COLO668 (cell line): ENCODE results near the gene UNC5C.

Source experiments
- DNase-seq: peaks from one replicate; lab custom pipeline; 2025; ENCODE audit not compliant: unreplicated experiment; lab: John Stamatoyannopoulos, UW

The UNC5C gene

GRCh38 chr4:95225849-95226248, 322.9 kb downstream of the UNC5C start:
- DNase-seq, result no peak

DNA sequence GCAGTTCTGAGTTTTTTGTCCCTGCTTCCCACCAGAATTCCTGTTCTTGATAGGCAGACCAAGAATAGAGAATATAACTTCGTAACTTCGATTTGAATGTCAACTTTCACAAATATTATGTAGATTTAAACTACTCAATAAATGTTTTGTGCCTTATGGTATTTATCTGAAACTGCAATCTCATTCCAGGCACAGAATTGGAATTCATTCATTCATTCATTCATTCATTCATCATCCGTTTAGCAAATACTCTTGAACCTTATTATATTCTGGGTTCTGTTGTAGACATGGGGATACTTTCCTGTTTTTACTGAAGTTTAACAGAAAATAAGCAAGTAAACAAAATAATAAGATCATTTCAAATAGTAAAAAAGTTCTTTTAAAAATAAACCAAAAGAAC, 324.4 kb downstream of the UNC5C start:
- DNase-seq, result no peak

DNA sequence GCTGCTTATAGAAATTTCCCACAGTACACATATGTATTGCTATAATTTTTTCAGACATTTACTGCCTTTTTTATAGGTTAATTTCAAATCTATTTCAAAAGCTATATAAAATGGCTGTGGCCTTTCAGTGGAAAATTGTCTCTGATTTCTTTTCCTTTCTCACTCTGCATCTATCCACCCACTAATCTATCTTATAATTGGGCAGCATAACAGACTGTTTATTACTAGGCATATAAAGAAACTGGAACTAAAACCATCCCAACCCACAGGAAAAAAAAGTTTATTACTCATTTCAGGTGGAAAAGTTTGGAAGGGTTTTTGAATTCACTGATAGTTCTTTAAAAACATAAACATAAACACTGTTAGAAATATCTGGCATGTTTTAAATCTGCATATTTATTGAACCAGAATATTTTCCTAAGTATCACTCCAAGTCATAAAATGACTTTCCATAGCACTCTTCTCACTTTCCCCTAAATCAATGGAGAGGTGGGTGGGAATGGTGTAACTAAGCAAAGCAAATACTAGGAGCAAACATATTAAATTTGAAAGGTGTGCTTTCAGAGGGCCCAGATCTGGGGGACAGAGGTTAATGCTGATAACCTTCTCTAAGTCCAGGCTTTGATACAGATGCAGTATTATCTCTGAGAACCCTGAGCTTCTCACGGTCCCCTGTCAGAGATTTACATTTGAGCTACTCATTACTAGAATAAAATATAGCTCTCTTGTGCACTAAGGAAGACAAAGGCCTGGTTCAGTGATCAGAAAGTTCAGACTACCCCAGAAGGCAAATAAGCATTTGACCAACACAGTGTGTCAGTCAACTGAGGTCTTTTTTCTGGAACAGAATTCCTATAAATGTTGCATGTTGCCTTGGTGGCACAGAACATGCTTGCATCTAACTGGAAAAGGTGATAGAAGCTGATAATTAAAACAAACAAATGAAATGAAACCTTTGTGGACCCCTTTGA, 328.3 kb downstream of the UNC5C start:
- no peak for DNase-seq

DNA sequence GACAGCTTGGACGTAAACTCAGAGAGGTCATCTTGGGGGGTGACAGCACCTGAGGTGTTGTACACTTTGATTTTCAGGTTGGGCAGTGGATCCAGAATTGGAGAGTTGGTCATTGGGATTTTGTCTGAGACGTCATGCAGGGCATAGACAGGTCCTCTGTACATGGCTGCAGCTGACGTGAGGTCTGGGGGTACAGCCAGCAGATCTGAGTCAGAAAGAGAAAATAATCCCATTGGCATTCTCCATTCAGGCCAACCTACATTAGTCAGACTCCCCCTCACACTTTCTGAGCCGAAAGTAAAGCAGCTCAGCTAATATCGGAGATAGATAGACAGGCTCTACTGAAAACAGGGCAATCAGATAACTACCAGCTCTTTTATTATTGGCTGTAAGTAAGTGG, 329.7 kb downstream of the UNC5C start:
- DNase-seq, result no peak

DNA sequence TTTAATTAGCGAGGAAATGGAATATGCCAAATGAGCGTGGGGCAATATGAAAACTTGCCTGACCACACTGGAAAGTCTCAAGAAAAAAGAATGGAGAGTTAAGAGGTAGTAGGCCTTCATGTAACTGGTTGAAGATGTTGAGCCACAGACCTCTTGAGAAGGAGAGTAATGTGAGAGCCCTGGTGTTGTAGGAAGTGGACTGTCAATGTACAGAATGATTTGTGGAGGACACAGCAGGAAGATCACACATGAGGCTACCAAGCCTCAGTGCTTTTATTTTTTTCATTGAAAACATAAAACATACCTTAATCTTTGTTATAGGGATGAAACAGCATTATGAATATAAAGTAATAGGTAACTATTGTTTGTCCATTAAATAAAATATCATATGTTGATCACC, 331.6 kb downstream of the UNC5C start:
- no peak for DNase-seq

DNA sequence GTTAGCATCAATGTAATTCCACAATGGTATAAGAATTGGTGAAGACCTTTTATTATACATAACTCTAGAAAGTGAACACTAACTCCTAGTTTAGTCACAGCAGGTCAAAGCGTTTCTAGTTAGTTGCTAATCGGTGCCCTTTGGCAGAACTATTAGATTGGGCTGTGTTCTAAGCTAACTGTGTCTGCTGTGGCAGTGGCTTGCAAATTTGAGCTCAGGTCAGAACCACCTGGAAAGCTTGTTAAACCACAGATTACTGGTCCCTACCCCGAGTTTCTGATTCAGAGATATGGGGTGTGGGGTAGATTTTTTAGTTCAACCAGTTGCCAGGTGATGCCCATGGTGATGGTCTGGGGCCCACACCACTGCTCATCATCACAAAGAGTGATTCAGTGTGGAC, 332.1 kb downstream of the UNC5C start:
- DNase-seq, result no peak

GRCh38 chr4:95215991-95216605, 332.7 kb downstream of the UNC5C start:
- DNase-seq, result no peak

DNA sequence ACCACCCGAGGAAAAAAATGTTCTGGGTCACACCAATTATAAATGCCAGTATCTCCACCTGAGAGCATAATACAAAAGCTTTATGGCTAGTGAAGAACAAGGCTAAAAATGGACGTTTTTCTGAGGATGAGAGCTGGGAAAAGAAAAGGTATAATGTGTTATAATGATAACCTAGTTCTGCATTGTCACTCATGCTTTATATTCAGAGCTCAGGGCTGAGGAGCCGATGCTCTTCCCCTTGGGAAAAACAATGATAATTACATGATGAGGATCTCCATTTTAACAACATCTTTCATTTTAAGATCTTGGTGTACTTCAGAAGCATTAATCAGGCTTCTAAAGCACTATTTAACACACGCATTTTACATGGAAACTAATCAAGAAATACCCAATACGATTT, 333.7 kb downstream of the UNC5C start:
- no peak for DNase-seq

DNA sequence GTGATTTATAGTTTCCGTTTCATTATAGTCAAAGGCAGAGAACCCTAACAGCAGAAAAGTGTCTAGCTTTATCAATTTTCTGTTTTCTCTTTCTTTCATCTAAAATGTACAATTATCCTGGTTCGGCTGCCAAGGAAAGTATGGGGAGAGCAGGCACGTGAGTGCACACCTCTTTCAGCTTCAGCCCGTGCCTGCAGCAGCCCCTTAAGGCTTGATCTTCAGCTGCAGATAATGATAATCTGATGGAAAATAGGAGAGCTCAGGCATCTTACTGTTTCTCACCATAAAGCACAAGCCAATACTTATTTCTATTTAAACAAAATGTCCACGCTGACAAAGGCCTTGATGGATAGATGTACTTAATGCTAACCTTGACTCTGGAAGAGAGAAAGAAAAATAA, 334.4 kb downstream of the UNC5C start:
- DNase-seq, result no peak

DNA sequence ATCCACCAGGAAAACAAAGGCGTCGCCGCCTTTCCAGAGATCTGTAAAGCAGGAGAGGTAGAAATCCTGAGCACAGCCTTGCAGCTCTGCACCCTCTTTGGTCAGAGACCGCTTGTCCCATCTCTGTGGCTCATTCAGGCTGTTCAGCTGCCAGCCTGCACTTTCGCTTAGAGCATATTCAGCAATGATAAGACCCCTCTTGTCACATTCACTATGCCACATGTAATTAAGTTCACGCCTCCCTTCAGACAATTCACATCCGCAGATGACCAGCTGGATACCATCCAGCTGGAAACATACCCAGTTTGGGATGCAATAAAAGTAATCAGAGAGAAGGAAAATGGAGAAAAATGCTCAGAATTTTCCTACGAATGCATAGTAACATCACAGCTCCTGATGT, 335.4 kb downstream of the UNC5C start:
- DNase-seq, result no peak

DNA sequence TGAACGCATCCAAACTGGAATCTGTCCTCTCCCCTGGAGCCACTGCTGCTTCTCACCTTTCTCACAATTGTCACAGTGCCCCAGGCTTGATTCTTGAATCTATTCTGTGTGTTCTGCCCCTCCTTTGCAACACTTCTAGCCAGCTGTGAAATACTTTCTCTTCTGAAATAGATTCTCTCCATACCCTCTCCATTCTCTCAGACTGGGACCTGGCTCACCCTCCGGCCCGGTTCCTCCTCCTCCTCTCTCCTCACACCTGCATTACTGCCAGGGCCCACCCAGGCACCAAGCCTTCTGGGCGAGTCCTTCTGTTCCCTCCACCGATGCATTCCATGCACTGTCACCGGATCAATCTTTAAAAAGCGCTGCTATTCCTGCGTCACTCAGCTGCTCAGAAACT, 336.1 kb downstream of the UNC5C start:
- no peak for DNase-seq

GRCh38 chr4:95209927-95210326, 338.8 kb downstream of the UNC5C start:
- no peak for DNase-seq

GRCh38 chr4:95204873-95205272, 343.9 kb downstream of the UNC5C start:
- DNase-seq, result no peak

GRCh38 chr4:95204267-95204844, 344.4 kb downstream of the UNC5C start:
- no peak for DNase-seq

GRCh38 chr4:95198961-95199360, 349.8 kb downstream of the UNC5C start:
- no peak for DNase-seq

GRCh38 chr4:95197353-95197752, 351.4 kb downstream of the UNC5C start:
- DNase-seq, result no peak

- DNase-seq, result no peak
These were observed 355.2 kb downstream of the UNC5C start for GRCh38 chr4:95193391-95194224.

- no peak for DNase-seq
These were observed 357.2 kb downstream of the UNC5C start for GRCh38 chr4:95191537-95191936.

DNA sequence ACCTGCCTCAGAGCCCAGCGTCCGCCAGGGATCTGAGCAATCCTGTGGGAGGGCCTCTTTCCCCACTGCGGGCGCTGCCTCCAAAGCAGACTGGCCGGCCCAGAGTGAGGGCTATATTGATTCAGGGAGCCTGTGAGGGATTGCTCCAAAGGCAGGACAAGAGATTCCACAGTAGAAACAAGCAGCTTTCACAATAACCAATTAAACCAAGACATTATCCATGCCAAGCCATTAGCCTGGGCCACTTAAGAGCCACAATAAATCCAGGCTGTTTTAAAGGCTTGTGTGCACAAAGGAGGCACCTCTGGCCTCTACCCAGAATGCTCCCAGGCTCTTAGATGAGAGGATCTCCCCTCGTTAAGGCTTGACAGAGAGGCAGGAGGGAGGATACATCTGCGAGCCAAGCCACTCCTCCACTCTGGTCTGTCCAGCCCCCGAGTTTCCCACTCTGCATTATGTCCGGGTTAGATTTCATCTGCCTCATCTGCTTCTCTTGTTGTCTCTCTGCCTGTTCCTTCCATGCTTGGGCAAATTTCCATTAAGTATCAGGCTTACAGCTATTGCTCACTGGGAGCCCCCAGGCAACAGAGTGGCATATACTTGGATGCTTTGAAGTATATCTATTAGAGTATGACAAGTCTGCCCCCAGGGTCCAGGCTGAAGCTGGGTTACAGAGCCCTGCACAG, 357.9 kb downstream of the UNC5C start:
- DNase-seq, result no peak

DNA sequence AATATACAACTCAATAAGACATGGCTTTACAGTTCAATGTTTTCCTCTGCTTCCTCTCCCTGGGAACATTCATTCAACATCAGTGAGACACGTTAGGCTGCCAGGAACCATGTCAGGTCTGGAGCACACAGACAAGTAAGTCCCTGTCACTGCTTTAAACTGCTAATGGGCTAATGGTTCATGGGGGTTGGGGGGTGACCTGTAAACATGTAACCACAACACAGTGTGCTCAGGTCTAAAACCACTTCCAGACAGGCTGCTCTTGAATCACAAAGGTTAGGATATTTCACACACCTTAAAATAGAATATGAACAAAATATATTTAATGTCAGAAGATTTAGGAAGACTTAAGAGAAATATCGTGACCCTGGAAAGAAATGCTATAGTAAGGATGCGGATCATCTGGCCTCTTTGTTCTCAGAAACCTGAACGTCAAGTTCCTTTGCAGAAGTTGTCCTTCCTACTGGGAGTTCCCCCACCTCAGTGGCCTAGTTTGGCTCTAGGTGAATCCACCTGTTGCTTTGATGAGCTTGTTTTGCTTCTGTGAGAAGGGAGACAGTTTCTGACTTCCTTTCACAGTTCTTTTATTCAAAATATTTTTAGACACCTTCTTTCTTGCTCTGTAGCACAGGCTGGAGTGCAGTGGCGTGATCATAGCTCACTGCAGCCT, 359.9 kb downstream of the UNC5C start:
- no peak for DNase-seq
